Glomerular visceral epithelial cell (primary cell): ENCODE results near the gene MYLK.
"Not testable (repeated sequence)": the region's sequence is repeated elsewhere in the genome, so short reads cannot be mapped to it uniquely, and the experiment has no call there.

Experiments used
- DNase-seq: peaks from one replicate; pipeline ENCODE4 v3.0.0-alpha.2; 2016; ENCODE audit errors: extremely low spot score

MYLK gene

DNA sequence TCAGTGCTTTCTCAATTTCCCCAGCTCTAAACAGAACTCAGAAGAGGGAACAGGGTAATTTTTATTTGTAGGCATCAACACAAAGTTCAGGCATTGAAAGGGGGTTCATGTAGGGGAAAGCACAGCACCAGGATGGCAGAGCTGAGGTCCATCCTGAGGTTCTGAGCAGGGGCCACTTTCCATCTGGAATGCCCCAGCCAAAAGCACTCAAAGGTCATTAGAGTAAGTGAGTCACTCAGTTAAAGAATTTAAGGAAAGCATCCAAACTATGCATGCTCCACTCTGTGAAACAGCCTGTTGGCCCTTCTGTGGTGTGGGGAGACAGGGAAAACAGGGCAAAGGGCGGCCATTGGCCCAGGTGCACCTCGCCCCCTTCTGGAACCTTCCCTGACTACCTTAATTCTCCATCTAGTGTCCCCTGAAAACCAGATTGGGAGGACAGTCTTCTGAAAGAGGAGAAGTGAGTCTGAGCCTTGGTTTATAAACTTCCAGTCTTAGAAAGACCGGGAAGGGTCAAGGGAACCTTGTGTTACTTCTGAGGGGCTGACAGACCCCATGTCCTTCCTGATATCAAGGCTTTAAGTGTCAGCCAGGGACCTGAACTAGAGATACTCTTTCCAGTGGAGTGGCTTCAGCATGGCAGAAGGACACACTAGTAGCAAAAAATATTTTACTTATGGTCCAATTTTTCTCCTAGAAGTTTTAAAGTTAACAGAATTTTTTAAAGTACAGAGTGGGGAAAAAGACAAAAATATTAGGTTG, 133.3 kb downstream of the MYLK start:
- peak; percentile 89 for DNase-seq

DNA sequence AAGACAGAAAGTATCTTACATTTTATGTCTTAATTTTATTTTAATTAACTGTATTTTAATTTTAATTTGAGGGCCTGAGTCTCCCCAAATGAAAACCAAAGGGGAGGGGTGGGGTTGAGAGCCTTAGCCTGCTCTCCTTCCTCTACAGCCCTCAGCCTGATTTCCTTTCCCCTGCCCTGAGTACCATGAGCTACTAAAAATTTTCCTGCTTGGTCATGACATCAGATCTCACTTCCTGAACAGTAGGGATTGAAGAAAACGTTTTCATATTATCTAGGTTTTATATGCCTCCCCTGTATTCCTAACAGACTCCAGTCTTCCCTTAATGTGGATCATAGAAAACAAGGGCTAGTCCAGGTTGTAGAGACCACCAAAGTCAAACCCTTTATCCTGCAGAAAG, 133.9 kb downstream of the MYLK start:
- no peak for DNase-seq

DNA sequence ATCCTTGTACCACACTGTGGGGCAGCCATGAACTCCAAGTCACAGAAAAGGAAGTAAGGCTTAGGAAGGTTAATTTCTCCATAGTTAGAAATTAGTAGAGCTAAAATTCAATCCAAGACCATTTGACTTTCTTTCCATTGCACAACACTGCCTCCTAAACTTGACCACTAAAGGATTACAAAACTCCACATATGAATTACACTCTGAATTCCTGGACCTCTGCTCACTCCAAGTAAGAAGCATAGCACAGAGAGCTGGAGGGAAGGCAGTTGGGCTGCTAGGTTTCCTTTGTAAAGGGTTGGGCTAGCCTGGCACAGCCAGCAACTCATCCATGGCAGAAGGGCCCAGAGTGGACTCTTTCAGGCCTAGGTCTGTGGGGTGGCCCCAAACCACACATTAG, 134.4 kb downstream of the MYLK start:
- peak; percentile 82 for DNase-seq

DNA sequence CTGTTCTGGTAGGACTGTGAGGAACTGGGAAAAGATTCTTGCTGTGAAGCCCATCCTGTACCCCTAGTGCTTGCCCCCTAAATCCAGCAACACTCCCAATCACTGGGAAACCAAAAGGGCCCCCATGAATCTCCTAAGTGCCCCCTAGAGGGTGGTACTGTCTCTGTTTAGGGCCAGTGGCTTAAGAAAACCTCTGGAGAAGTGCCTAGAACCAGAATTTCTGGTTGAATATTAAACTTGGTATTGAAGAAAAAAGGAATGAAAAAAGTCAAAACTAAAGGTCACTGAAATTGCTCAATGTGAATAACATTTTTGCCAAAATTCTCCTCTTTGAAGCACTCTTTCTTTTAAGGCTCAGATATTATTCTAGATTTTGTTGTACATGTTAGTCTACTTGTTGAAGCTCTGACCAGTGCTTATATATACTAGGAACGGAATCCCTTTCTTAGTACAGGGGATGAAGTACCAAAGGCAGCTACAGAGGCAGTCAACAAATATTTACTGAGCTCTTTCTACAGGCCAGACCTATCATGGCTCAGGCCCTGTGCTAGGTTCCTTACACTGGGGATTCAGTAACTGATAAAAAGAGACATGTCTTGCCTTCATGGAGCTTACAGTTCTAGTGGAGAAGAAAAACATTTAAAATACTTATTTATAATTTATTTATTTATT, 138.8 kb downstream of the MYLK start:
- DNase-seq = peak; percentile 41

DNA sequence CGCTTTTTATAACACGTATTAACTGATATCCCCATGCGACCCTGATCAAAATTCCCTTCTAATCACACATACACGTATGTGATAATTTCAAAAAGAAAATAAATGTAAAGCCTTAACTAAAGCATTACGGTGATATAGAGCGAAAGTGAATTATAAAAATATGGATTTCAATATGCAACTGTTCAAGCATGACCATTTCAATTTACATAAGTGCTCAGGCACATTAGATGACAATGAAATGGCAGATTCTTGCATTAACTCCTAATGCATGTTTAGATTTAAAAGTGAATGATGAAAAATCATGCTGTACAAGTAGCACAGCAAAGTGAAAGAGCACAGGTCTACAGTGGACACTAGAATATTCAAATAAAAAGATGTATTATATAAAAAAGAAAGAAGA, 140.1 kb downstream of the MYLK start:
- DNase-seq = no peak

DNA sequence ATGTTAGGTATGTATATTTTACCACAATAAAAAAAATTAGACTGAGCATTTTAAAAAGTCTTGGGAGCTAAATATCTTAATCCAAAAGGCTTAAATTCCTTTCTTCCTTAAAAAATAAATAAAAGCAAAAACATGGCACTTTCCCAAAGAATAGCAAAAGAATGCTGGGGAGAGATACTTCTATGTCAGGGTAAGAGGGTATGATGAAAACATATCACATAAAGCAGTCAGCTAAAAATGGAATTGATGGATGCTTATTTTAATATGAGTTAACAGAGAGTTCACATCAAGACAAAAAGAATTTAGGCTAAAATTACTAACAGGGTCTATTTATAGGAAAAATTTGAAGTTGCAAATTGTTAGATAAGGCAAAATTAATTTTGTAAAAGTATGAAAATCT, 141.0 kb downstream of the MYLK start:
- no peak for DNase-seq

DNA sequence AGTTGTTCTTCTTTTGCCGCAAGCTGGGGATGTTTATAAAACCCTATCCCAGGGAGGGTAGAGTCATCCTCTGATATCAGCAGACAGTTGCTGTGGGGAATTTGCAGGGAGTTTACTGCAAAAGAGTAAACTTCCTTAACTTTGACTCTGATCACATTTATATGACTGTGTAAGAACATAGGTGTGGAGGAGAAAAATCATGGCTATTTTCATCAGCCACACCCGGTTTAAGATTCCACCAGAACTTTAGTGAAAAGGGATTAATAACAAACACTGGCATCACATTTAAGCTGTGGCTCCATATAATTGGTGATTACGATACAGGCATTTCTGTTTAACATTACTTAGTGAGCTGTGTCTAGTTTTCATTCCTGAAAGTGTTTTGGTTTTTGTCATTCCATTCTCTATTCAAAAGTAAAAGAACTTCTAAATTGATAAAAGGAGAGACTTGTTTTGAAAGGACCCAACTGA, 143.1 kb downstream of the MYLK start:
- DNase-seq = no peak

DNA sequence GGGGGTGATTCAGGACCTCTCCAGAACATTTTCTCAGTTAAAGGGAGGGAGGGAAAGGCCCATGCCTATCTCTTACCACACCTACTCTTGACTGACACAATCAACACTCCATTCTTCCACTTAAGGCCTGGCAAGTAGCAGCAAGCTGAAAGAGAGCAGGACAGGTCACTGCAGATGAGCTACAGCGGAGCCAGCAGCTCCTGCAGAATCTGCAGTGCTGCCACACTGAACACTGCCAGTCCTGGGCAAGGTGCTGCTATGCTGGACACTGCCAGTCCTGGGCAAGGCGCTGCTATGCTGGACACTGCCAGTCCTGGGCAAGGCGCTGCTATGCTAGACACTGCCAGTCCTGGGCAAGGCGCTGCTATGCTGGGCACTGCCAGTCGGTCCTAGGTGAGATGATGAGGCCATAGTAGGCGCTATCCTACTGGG, 143.7 kb downstream of the MYLK start:
- no peak for DNase-seq

DNA sequence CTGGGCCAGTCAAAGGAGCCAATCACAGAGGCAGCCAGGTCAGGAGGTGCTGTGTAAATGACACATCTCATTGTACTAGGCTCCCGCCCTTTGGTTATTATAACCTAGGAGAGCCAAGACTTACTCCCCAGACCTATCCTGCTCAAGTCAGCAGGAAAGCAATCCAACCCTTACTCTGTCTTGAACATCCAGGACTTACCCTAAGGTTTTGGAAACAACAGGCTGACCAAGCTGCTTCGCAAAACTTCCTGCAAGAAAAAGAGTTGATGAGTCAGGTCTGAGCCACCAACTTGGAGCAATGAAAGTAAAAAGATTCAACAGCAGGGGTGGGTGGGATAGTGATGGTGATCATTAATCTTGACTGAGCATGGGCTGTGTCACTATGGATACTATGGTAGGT, 144.4 kb downstream of the MYLK start:
- peak; percentile 76 for DNase-seq

DNA sequence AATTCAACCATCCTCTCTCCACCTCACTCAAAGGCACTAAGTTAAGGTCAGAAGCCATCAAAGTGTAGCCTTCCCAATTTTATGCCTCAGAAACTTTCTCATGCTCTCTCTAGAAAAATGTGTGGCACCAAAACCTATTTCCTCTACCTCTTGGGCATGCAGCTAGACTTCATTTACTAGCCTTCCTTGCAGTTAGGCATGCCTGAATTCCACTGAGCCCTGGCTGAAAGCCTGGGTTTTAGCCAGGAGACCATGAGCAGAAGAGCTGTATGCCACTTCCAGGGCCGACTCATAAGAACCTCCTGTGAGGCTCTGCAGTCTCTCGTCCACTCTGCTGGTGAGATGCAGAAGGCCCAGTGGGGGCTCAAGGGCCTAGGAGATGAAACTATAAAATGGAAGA, 145.0 kb downstream of the MYLK start:
- DNase-seq = peak; percentile 34

DNA sequence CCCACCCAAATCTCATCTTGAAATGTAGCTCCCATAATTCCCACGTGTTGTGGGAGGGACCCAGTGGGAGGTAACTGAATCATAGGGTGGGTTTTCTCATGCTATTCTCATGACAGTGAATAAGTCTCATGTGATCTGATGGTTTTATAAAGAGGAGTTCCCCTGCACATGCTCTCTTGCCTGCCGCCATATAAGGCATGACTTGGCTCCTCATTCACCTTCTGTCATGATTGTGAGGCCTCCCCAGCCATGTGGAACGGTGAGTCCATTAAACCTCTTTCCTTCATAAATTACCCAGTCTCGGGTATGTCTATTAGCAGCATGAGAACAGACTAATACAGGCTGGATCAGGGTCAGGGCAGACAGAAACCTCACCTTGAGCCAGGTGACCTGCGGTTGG, 145.6 kb downstream of the MYLK start:
- DNase-seq = not testable (repeated sequence)

DNA sequence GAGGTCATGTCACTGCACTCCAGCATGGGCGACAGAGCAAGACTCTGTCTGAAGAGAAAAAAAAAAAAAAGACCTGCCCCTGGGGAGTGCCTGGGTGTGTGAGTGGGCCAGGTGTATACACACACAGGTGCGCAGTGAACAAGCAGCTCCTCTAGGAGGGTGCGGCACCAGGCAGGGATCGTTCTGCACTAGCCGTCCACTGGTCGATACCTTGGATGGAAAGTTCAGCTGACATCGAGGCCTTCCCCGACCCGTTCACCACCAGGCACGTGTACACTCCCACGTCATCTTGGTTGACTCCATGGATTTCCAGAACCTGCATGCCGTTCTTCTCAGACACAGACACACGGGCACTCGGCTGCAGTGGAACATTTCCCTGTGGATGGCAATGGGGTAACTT, 147.0 kb downstream of the MYLK start:
- no peak for DNase-seq

DNA sequence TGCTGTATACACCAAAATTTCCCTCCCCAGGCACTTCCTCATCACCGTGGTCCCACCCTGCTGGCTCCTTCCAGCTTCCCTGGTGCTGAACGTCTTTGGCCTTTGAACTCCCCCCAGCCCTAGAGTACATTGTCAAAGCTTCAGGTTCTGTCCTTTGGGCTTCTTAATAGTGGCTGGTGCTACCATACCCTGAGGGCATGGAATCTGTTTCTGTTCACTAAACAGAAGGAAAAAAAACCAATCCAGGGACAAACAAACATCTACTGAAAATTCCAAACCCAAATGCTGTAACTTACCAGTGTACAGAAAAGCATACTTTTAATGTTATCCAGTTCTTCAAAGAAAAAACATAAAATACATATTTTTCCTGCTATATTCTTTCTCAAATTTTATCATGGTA, 148.7 kb downstream of the MYLK start:
- no peak for DNase-seq

DNA sequence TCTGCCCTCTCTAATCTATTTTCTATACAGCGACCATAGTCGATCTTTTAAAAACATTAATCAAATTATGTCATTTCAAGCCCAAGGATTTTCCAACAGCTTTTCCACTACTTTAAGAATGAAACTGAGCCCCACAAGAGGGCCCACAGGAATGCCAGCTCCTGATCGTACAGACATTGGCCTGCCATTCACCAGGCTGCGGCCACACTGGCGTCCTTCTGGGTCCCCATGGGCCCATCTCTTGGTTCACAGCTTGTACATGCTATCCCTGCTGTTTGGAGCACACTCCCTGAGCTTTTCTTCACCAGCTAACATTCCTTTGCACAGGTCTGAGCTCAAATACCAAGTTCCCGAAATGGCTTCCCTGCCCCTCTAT, 149.6 kb downstream of the MYLK start:
- DNase-seq = no peak

DNA sequence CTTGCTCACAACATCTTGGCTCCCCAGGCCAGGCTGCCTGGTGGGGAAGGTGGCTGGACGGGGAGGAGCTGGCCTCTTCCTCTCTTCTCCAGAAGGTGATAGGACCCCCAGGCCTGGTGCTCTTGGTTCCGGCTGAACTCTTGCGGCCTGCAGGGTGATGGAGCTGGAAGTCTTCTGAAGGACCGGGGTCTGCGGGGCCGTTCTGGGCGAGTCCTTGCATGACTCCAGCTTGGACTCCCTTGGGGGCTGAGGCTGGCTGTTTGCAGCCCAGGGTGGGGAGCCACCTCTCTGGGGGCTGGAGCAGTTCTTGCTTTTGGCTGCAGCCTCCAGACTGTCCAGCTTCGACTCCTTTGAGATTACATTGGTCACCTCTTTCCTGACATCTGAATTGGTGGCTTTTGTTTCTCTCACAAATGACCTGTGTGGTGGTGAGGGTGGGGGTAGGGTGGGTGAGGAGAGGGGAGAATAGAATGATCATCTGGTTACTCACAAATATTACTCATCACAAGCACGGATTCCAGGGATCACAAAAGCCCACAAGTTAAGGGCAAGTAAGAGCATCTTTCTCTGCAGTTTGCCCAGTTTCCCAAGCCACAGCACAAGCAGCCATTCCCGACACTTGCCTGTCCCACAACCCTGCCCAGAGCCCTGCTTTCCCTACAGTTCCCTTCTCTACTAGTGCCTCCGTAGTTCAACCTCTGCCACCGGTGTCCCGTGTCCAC, 150.2 kb downstream of the MYLK start:
- DNase-seq = peak; percentile 89

DNA sequence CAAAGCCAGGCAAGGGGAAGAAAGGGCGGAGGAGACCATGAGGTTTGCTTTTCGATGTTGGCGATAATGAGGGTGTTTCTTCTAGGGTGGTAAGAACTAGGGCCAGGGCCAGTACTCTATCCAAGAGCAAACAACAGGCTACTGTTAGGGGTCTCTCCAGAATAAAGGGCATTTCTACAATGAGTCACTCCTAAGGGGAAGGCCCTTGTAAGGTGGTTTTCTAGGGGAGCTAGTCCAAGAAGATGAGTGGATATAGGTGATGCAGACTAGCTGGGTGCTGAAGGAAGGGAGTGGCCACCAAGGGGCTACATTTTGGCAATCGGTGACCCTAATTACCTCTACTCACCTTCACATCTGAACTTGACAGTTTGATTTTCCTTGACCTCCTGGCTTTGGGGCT, 150.8 kb downstream of the MYLK start:
- no peak for DNase-seq

DNA sequence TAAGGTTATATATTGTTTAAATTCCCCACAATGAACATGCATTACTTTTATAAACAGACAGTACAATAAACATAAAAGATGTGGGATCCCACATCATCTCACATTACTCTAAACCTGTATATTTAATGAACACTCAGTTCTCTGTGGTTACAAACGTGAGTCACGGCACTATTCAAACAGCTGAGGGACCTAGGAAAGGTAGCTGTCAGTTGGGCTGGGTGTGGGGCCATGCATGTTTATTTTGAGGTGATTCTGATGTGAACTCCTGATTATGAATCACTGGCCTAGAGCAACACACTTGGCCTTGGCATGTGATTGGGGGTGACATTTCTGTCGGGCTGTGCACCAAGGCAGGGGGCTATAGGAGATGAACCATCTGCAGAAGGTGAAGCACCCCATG, 151.7 kb downstream of the MYLK start:
- peak; percentile 85 for DNase-seq

DNA sequence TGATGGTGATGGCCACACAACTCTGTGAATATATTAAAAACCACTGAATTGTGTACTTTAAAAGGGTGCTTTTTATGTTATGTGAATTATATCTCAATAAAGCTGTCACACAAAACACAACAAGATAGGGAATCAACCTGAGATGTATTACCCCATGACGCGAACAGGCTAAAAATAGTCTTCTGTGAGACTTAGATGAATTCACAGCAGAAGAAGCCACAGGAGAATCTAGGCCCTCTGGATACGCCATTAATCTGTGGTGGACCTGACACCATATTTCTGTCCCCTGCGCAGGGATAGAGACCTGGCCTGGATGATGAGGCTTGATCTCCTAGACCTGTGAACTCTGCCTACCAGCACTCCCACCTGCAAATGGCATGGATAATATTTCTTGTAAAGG, 153.3 kb downstream of the MYLK start:
- no peak for DNase-seq

DNA sequence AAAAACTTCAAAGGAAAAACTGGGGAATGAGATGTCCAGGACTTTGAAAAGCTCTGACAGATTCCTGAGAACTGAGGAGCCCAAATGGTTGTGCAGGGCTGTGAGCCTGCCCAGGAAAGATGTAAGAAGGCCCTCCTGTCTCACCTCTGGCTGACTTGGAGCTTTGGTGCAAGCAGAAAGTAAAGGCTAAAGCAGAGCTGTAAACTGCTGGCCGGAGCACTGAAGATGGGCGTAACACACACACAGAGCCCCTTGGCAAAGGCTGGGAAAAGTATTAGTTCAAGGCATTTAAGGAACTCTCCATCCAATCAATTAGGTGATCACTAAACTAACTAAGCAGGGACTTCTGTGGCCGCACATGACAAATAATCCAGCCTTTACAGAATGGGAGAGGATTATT, 155.1 kb downstream of the MYLK start:
- DNase-seq = no peak

DNA sequence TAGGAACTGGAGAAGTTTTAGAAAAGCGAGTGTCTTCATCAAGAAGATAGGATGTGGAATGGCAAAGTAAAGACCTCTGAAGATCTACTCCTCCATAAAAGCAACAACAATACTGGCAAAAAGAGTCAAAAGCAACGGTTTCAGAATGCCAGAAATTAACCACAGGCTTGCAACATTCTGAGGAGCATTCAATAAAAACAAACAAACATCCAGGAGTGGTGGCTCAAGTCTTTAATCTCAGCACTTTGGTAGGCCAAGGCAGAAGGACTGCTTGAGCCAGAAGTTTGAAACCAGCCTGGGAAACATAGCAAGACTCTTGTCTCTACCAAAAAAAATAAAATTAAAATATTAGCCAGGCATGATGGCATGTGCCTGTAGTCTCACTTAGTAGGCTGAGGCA, 156.1 kb downstream of the MYLK start:
- DNase-seq = no peak

DNA sequence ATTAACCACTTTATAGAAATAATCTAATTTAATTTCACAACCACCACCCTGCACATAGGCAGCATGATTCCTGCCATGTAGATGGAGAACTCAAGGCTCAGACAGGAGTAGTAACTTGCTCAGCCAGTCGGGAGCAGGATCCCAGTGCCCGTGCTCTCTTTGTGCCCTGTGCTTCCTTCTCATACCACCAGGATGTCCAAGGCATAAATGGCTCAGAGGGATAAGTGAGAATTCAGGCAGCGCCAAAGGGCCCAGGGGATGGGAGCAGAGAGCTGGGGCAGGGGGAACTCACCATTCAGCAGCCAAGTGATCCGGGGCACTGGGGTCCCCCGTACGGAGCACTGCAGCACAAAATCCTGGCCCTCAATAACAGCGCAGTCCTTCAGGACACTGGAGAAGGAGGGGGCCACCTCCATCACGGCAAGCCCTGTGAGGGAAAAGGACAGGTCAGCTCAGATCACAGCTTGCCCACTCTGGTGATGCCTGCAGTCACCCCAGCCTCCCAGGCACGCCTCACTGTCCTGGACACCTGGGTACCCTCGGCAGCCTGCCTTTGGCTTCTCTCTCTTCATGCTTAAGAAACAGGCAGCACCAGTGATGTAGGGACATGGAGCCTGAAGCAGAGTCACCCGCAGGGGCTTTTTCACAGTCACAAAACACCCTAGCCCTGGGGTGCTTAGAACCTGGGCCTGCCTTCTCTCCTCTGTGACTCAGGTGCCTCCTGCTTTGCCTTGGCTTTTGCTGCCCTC, 158.3 kb downstream of the MYLK start:
- no peak for DNase-seq

DNA sequence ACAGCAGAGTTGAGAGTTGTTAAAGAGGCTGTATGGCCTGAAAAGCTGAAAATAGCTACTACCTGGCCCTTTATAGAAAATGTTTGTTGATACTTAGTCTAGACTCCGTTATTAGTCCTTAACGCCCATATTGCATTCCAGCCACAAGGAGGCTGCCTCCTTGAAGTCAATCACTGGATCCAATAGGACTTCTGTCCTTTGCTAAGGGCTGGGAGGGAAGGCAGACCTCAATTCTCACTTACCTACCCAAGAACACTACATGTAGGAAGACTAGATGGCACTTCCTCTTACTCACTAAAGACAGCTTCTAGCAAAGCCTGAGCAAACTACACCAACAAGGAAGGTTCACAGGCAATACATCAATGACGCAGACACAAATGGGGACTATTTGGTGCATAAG, 159.8 kb downstream of the MYLK start:
- peak; percentile 31 for DNase-seq
